ENCODE results near the gene LAYN.

Gene LAYN

GRCh38 chr11:111524056-111524455, 16.5 kb upstream of the LAYN start:
- Mint-ChIP-seq H3K27ac (peak overlapping the region; percentile 1), H3K4me1 (peaks cover 31% of the 10 kb centered on the region), H3K9me3 (no peaks in the 10 kb centered on the region), H3K27me3 (no peaks in the 10 kb centered on the region), H3K36me3 (no peaks in the 10 kb centered on the region), H3K4me3 (no peak overlapping the region)

- peaks cover 38% of the 10 kb centered on the region for H3K4me1 Mint-ChIP-seq
- H3K36me3 Mint-ChIP-seq: no peaks in the 10 kb centered on the region
- H3K27ac Mint-ChIP-seq: no peak overlapping the region
- H3K27me3 Mint-ChIP-seq: no peaks in the 10 kb centered on the region
- no peaks in the 10 kb centered on the region for H3K9me3 Mint-ChIP-seq
- no peak overlapping the region for H3K4me3 Mint-ChIP-seq
Observed at GRCh38 chr11:111525456-111525855, 15.1 kb upstream of the LAYN start.

GRCh38 chr11:111526501-111526900, 14.0 kb upstream of the LAYN start:
- Mint-ChIP-seq H3K36me3 (no peaks in the 10 kb centered on the region), H3K27ac (no peak overlapping the region), H3K4me1 (peaks cover 38% of the 10 kb centered on the region), H3K27me3 (no peaks in the 10 kb centered on the region), H3K4me3 (no peak overlapping the region), H3K9me3 (no peaks in the 10 kb centered on the region)

- no peaks in the 10 kb centered on the region for H3K9me3 Mint-ChIP-seq
- H3K27ac Mint-ChIP-seq: no peak overlapping the region
- H3K36me3 Mint-ChIP-seq: no peaks in the 10 kb centered on the region
- no peak overlapping the region for H3K4me3 Mint-ChIP-seq
- H3K27me3 Mint-ChIP-seq: no peaks in the 10 kb centered on the region
- H3K4me1 Mint-ChIP-seq: peaks cover 43% of the 10 kb centered on the region
Observed at GRCh38 chr11:111527279-111527678, 13.2 kb upstream of the LAYN start.

GRCh38 chr11:111528557-111528956, 12.0 kb upstream of the LAYN start:
- Mint-ChIP-seq H3K4me1 (peaks cover 45% of the 10 kb centered on the region), H3K4me3 (peak overlapping the region; percentile 5), H3K27me3 (no peaks in the 10 kb centered on the region), H3K27ac (peak overlapping the region; percentile 57), H3K9me3 (no peaks in the 10 kb centered on the region), H3K36me3 (no peaks in the 10 kb centered on the region)

GRCh38 chr11:111530091-111530490, 10.4 kb upstream of the LAYN start:
- peaks cover 45% of the 10 kb centered on the region for H3K4me1 Mint-ChIP-seq
- no peaks in the 10 kb centered on the region for H3K36me3 Mint-ChIP-seq
- peaks cover 9% of the 10 kb centered on the region for H3K27me3 Mint-ChIP-seq
- H3K27ac Mint-ChIP-seq: no peak overlapping the region
- no peaks in the 10 kb centered on the region for H3K9me3 Mint-ChIP-seq
- H3K4me3 Mint-ChIP-seq: no peak overlapping the region

GRCh38 chr11:111531136-111531535, 9.4 kb upstream of the LAYN start:
- Mint-ChIP-seq H3K4me1 (peaks cover 40% of the 10 kb centered on the region), H3K27ac (no peak overlapping the region), H3K36me3 (no peaks in the 10 kb centered on the region), H3K4me3 (no peak overlapping the region), H3K9me3 (no peaks in the 10 kb centered on the region), H3K27me3 (peaks cover 9% of the 10 kb centered on the region)

- Mint-ChIP-seq H3K27ac (peak overlapping the region; percentile 42), H3K36me3 (no peaks in the 10 kb centered on the region), H3K4me3 (no peak overlapping the region), H3K9me3 (no peaks in the 10 kb centered on the region), H3K27me3 (peaks cover 14% of the 10 kb centered on the region), H3K4me1 (peaks cover 34% of the 10 kb centered on the region)
Observed at GRCh38 chr11:111531687-111532364, 8.7 kb upstream of the LAYN start.

- Mint-ChIP-seq H3K9me3 (no peaks in the 10 kb centered on the region), H3K27ac (no peak overlapping the region), H3K27me3 (peaks cover 18% of the 10 kb centered on the region), H3K4me3 (no peak overlapping the region), H3K36me3 (no peaks in the 10 kb centered on the region), H3K4me1 (peaks cover 33% of the 10 kb centered on the region)
Observed at GRCh38 chr11:111532365-111532709, 8.2 kb upstream of the LAYN start.

- H3K9me3 Mint-ChIP-seq: no peaks in the 10 kb centered on the region
- H3K4me3 Mint-ChIP-seq: no peak overlapping the region
- peaks cover 26% of the 10 kb centered on the region for H3K4me1 Mint-ChIP-seq
- no peaks in the 10 kb centered on the region for H3K36me3 Mint-ChIP-seq
- H3K27me3 Mint-ChIP-seq: peaks cover 44% of the 10 kb centered on the region
- no peak overlapping the region for H3K27ac Mint-ChIP-seq
Observed at GRCh38 chr11:111535281-111535680, 5.2 kb upstream of the LAYN start.

GRCh38 chr11:111537336-111537860, 3.1 kb upstream of the LAYN start:
- no peak overlapping the region for H3K4me3 Mint-ChIP-seq
- no peaks in the 10 kb centered on the region for H3K36me3 Mint-ChIP-seq
- peaks cover 51% of the 10 kb centered on the region for H3K27me3 Mint-ChIP-seq
- H3K4me1 Mint-ChIP-seq: peaks cover 24% of the 10 kb centered on the region
- no peaks in the 10 kb centered on the region for H3K9me3 Mint-ChIP-seq
- no peak overlapping the region for H3K27ac Mint-ChIP-seq

GRCh38 chr11:111538407-111539114, 2.0 kb upstream of the LAYN start:
- Mint-ChIP-seq H3K27ac (no peak overlapping the region), H3K4me1 (peaks cover 27% of the 10 kb centered on the region), H3K9me3 (no peaks in the 10 kb centered on the region), H3K36me3 (no peaks in the 10 kb centered on the region), H3K4me3 (no peak overlapping the region), H3K27me3 (peaks cover 57% of the 10 kb centered on the region)

GRCh38 chr11:111539426-111540113, 950 bp upstream of the LAYN start:
- Mint-ChIP-seq H3K4me3 (peak overlapping the region; percentile 16), H3K4me1 (peaks cover 27% of the 10 kb centered on the region), H3K9me3 (no peaks in the 10 kb centered on the region), H3K27me3 (peaks cover 59% of the 10 kb centered on the region), H3K27ac (no peak overlapping the region), H3K36me3 (no peaks in the 10 kb centered on the region)

- H3K36me3 Mint-ChIP-seq: no peaks in the 10 kb centered on the region
- H3K9me3 Mint-ChIP-seq: no peaks in the 10 kb centered on the region
- no peak overlapping the region for H3K27ac Mint-ChIP-seq
- peaks cover 61% of the 10 kb centered on the region for H3K27me3 Mint-ChIP-seq
- H3K4me3 Mint-ChIP-seq: peak overlapping the region; percentile 42
- H3K4me1 Mint-ChIP-seq: peaks cover 27% of the 10 kb centered on the region
Observed at GRCh38 chr11:111540937-111541253, 375 bp downstream of the LAYN start.

GRCh38 chr11:111541254-111542061, 938 bp downstream of the LAYN start:
- Mint-ChIP-seq H3K36me3 (no peaks in the 10 kb centered on the region), H3K27ac (no peak overlapping the region), H3K4me1 (peaks cover 27% of the 10 kb centered on the region), H3K9me3 (no peaks in the 10 kb centered on the region), H3K27me3 (peaks cover 58% of the 10 kb centered on the region), H3K4me3 (peak overlapping the region; percentile 74)
